Subcutaneous adipose tissue (tissue), 4 donors: ENCODE results near the gene PRM2. TPM values are rescaled to one million over a fixed set of nuclear protein-coding genes. Genes with fewer than 3 reads are reported as not detected.

ENCODE experiments used
- CTCF ChIP-seq: fragments of 450-650 bp; IDR thresholded peaks from one replicate; pipeline ENCODE4 v1.5.1; 2016; ENCODE audit warnings: low read depth, mild to moderate bottlenecking, control low read depth, antibody characterized with exemption, moderate library complexity
- total RNA-seq, 4 donors: library from RNA; depleted of rRNA; stranded (reverse); fragments of >200 nt; gene quantifications; one replicate each; pipeline ENCODE4 v1.1.0, GENCODE V29; 2016

The PRM2 gene
- total RNA-seq, 4 donors from 2014 or later = not detected

GRCh38 chr16:11245222-11245737 is 31.0 kb downstream of the PRM2 start:
- no peak for TF ChIP-seq CTCF

GRCh38 chr16:11242658-11243057 is 33.6 kb downstream of the PRM2 start:
- no peak for TF ChIP-seq CTCF

GRCh38 chr16:11241480-11242204 is 34.6 kb downstream of the PRM2 start:
- TF ChIP-seq CTCF = no peak

GRCh38 chr16:11240636-11241473 is 35.4 kb downstream of the PRM2 start:
- TF ChIP-seq CTCF = no peak

GRCh38 chr16:11239644-11240632 is 36.3 kb downstream of the PRM2 start:
- no peak for TF ChIP-seq CTCF

GRCh38 chr16:11238272-11239202 is 37.7 kb downstream of the PRM2 start:
- no peak for TF ChIP-seq CTCF
